AG09319 (cell line): ENCODE measurements around the gene HMGA1.

ENCODE experiments used
- DNase-seq: peaks from one replicate; pipeline ENCODE4 v3.0.0-alpha.2; 2010; ENCODE audit warnings: low read depth; ENCODE audit errors: extremely low read depth
- TF ChIP-seq, protein P1 (sequence below): IDR thresholded peaks from 2 replicates; pipeline ENCODE4 v1.5.1; 2011; ENCODE audit warnings: low read depth, mild to moderate bottlenecking, inconsistent platforms, low read length, moderate library complexity

The HMGA1 gene, protein sequence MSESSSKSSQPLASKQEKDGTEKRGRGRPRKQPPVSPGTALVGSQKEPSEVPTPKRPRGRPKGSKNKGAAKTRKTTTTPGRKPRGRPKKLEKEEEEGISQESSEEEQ

DNA sequence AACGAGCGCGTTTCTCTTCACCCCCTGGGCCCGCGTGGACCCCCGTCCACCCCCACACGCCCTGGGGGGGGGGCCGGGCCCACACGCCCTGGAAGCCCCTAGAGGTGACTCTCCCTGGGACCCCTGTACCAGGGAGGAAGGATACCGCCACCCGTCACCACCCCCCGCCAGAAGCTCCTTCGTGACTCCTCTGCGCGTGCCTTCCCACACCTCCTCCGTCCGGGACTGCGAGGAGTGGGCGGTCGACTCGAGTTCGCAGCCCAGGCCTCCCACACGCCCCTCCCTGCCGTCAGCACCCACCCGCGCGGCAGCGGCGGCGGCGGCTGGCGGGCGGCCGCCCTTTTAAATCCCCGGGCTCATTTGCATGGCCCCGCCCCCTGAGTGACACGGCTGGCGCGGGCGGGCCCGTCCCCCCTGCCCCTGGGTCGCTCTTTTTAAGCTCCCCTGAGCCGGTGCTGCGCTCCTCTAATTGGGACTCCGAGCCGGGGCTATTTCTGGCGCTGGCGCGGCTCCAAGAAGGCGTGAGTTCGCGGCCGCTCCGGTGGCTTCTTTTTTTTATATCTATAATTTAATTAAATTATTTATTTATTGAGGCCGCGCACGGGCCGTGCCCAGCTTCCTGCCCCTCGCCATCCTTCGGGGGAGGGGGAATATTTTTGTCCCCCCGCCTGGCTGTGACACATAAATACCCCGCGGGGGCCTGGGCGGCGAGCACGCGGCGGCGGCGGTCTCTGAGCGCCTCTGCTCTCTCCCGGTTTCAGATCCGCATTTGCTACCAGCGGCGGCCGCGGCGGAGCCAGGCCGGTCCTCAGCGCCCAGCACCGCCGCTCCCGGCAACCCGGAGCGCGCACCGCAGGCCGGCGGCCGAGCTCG is at the start of gene HMGA1:
Gene HMGA1 (plus strand): TSS at position 431 of the 873 bp plus-strand sequence. CDS start 3,908 bp downstream, outside the sequence.
- no peak for DNase-seq
- TF ChIP-seq, protein P1, sequence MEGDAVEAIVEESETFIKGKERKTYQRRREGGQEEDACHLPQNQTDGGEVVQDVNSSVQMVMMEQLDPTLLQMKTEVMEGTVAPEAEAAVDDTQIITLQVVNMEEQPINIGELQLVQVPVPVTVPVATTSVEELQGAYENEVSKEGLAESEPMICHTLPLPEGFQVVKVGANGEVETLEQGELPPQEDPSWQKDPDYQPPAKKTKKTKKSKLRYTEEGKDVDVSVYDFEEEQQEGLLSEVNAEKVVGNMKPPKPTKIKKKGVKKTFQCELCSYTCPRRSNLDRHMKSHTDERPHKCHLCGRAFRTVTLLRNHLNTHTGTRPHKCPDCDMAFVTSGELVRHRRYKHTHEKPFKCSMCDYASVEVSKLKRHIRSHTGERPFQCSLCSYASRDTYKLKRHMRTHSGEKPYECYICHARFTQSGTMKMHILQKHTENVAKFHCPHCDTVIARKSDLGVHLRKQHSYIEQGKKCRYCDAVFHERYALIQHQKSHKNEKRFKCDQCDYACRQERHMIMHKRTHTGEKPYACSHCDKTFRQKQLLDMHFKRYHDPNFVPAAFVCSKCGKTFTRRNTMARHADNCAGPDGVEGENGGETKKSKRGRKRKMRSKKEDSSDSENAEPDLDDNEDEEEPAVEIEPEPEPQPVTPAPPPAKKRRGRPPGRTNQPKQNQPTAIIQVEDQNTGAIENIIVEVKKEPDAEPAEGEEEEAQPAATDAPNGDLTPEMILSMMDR: no peak

DNA sequence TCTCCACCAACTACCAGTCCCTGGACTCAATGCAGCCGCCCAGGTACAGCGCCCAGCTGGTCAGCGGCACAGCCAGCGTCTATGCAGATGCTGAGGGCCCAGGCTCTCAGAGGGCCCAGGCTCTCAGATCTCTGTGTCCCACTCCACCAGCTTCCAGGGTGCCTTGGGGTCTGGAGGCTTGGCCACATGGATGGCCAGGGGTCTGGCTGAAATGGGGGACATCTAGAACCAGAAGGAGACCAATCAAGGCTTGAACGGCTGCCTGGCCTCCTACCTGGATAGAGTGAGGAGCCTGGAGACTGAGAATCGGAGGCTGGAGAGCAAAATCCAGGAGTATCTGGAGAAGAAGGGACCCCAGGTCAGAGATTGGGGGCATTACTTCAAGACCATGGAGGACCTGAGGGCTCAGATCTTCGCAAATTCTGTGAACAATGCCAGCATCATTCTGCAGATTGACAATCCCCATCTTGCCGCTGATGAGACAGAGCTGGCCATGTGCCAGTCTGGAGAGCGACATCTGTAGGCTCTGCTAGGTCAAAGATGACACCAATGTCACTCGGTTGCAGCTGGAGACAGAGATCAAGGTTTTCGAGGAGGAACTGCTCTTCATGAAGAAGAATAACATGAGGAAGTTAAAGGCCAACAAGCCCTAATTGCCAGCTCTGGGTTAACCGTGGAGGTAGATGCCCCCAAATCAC is 46.7 kb upstream of the HMGA1 start:
- DNase-seq: no peak
- TF ChIP-seq, protein P1: no peak

DNA sequence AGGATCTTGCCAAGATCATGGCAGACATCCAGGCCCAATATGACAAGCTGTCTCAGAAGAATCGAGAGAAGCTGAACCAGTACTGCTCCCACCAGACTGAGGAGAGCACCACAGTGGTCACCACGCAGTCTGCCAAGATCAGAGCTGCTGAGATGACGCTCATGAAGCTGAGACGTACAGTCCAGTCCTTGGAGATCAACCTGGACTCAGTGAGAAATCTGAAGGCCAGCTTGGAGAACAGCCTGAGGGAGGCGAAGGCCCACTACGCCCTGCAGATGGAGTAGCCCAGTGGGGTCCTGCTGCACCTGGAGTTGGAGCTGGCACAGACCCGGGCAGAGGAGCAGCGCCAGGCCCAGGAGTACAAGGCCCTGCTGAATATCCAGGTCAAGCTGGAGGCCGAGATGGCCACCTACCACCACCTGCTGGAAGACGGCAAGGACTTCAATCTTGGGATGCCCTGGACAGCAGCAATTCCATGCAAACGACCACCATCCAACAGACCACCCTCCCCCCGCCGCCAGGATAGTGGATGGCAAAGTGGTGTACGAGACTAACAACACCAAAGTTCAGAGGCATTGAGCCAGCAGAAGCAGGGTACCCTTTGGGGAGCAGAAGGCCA is 46.1 kb upstream of the HMGA1 start:
- TF ChIP-seq, protein P1: no peak

DNA sequence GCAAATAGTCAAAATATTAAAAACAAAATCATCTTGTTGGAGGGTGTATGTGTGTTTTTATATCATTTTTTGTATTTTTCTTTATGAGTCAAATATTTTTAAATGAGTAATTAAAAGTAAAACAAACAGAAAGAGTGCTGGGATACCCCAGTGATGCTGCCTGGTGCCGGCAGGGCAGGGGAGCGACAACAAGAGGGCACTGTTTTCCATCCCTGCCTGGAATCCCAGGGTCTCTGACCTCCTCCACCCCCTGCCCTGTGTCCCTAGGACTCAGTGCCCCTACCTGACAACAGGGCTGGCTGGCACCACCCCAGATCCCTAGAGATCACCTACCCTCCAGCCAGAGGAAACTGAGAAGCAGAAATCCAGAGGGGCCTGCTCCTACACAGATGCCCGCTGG is 41.9 kb upstream of the HMGA1 start:
- DNase-seq: no peak
- TF ChIP-seq, protein P1: no peak

More for the DNA sequence above, 46.1 kb upstream of the HMGA1 start:
- no peak for DNase-seq

DNA sequence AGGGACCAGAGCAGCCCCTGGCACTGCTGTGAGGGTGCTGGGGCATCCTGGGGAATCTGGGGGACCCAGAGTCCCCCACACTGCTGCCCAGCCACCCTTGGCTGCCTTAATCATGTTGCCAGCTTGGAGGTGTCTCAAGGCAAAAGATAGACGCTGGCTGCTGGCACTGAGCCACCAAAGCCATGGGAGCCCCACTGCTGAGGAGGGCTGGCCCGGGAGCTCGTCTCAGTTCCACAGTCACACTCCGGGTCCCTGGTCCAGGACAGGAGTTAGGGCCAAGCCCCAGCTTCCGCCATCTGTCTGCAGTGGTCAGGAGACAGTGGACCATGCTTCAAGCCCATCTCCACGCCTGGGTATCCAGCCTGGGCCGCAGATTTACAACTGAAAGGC is 41.0 kb upstream of the HMGA1 start:
- TF ChIP-seq, protein P1: no peak
- no peak for DNase-seq

DNA sequence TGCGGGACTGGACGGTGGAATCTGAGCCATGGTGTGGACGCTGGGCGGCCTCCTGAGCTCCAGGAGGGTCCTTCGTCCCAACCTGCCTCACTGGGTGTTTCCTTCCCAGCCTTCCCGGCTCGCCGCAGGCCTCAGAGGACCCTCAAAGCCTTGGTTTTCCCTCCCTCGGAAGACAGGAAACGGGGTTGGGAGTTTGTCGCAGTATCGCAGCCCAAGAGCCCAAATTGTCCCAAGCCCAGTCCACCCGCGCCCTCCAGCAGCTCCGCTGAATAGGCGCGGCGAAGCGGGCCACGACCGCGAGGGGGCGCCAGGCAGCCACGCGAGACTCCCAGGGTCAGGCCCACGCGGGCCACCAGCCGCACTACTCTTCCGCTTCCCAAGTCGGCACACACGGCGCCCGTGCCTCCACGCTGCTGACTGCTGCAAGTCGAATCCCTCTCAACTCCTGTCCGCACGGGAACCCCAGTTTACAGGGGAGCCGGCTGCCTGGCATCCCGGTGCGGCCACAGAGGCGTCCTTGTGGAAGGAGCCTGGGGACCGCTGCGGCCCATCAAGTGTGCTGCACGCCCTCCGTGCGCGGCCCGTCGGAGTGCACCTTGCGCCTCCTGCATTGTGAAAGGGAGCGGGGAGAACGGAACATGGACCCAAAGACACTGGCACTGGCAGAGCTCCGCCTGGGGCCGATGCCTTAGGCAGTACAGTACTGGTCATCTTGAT is 40.4 kb upstream of the HMGA1 start:
- TF ChIP-seq, protein P1: peak; percentile 89
- peak; percentile 43 for DNase-seq
